ENCODE results near the gene MCAM.

MCAM gene

DNA sequence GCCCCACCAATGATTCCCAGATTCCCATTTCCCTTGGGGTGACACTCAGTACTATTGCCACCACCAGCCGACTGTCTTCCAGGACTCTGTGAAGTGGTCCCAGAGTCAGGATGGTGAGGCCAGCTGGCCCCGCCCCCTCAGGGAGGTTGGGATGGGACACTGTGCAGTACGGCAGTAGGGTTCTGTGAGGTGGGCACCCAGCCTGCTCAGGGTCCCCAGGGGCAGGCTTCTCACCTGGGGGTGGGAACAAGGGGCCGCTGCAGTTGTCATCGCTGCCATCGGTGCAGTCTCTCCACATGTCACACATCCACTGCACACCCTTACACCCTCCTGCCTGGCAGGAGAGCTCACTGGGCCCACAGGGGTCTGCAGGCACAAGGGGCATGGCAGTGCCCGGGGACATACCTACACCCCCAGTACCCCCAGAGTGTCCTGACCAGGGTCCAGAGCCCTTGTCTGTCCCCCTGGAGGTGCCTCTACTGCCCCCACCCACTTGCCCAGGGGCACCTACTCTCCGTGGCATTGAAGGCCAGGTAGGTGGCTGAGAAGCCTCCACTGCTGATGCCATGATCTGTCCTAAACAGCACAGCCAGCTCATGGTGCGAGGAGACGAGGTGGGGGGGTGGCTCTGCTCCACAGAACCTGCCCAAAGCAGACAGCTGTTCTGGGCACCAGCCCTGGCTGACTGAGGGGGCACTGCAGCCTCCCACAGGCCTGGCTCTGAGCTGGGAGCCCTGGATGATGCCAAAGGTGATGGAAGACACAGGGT, 25.6 kb upstream of the MCAM start:
- H3K4me3 Mint-ChIP-seq, result no peak overlapping the region
- TF ChIP-seq, protein P1, sequence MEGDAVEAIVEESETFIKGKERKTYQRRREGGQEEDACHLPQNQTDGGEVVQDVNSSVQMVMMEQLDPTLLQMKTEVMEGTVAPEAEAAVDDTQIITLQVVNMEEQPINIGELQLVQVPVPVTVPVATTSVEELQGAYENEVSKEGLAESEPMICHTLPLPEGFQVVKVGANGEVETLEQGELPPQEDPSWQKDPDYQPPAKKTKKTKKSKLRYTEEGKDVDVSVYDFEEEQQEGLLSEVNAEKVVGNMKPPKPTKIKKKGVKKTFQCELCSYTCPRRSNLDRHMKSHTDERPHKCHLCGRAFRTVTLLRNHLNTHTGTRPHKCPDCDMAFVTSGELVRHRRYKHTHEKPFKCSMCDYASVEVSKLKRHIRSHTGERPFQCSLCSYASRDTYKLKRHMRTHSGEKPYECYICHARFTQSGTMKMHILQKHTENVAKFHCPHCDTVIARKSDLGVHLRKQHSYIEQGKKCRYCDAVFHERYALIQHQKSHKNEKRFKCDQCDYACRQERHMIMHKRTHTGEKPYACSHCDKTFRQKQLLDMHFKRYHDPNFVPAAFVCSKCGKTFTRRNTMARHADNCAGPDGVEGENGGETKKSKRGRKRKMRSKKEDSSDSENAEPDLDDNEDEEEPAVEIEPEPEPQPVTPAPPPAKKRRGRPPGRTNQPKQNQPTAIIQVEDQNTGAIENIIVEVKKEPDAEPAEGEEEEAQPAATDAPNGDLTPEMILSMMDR (IDR thresholded peaks at IDR 0.05), result no peak
- H3K27me3 Mint-ChIP-seq (ENCODE audit: low read depth, poor library complexity), result peaks cover 85% of the 10 kb centered on the region
- H3K9me3 Mint-ChIP-seq, result no peaks in the 10 kb centered on the region
- DNase-seq, result no peak
- peaks cover 25% of the 10 kb centered on the region for H3K4me1 Mint-ChIP-seq
- no peak overlapping the region for H3K27ac Mint-ChIP-seq
- no peaks in the 10 kb centered on the region for H3K36me3 Mint-ChIP-seq (ENCODE audit: low read depth)

DNA sequence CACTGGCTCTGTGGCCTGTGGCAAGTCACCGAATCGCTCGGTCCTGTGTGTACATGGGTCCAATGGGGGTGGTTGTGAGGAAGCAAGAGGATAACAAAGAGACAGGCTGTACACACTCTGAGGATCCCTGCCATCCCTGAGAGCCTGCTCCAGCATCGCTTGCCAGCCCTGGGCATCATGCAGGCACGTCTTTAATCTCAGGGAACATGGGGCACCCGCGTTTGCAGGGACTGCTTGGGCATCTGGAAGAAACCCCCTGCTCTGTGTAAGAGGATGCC, 25.0 kb upstream of the MCAM start:
- Mint-ChIP-seq H3K27me3 (ENCODE audit: low read depth, poor library complexity) (peaks cover 79% of the 10 kb centered on the region), H3K27ac (no peak overlapping the region), H3K36me3 (ENCODE audit: low read depth) (peaks cover under 1% of the 10 kb centered on the region), H3K4me1 (peaks cover 31% of the 10 kb centered on the region), H3K9me3 (no peaks in the 10 kb centered on the region), H3K4me3 (no peak overlapping the region)
- TF ChIP-seq, protein P1 (IDR thresholded peaks at IDR 0.05), result no peak
- no peak for DNase-seq

DNA sequence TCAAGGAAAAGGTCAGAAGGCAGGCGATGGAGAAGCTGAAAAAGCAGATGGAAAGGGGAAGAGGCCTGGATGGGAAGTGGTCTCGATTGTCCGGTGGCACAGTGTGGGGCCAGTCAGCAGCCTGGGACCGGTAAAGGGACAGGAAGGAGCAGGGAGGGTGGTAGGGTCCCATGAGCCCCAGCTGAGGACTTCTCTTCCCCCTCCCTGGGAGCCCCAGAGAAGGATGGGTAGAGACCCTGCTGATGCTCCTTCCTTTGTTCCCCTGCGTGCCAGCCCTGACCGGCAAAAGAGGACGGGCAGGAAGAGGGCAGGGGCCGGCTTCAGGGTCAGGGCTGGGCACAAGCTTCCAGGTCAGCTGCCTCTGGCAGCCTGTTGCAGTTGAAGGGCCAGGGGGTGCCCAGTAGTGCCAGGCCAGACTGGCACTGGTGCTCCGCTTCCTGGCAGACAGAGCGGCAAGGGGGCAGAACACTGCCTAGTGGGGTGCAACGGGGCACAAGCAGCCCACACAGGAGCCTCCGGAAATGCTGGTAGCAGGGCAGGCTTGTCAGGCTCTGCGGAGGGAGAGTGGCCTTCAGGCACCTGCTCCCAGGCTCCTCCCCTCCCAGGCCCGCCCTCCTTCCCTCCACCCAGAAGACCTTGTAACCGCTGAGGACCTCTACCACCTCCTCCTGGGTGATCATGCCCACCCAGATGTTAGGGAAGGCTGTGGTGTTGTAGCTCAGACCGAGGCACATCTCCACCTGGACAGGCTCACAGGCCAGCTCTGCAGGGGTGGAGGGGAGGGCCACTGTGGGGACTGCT, 24.5 kb upstream of the MCAM start:
- Mint-ChIP-seq H3K4me1 (peaks cover 37% of the 10 kb centered on the region), H3K36me3 (ENCODE audit: low read depth) (peaks cover 5% of the 10 kb centered on the region), H3K4me3 (peak overlapping the region; percentile 58), H3K27me3 (ENCODE audit: low read depth, poor library complexity) (peaks cover 74% of the 10 kb centered on the region), H3K9me3 (no peaks in the 10 kb centered on the region), H3K27ac (no peak overlapping the region)
- DNase-seq, result no peak
- TF ChIP-seq, protein P1 (IDR thresholded peaks at IDR 0.05), result no peak

DNA sequence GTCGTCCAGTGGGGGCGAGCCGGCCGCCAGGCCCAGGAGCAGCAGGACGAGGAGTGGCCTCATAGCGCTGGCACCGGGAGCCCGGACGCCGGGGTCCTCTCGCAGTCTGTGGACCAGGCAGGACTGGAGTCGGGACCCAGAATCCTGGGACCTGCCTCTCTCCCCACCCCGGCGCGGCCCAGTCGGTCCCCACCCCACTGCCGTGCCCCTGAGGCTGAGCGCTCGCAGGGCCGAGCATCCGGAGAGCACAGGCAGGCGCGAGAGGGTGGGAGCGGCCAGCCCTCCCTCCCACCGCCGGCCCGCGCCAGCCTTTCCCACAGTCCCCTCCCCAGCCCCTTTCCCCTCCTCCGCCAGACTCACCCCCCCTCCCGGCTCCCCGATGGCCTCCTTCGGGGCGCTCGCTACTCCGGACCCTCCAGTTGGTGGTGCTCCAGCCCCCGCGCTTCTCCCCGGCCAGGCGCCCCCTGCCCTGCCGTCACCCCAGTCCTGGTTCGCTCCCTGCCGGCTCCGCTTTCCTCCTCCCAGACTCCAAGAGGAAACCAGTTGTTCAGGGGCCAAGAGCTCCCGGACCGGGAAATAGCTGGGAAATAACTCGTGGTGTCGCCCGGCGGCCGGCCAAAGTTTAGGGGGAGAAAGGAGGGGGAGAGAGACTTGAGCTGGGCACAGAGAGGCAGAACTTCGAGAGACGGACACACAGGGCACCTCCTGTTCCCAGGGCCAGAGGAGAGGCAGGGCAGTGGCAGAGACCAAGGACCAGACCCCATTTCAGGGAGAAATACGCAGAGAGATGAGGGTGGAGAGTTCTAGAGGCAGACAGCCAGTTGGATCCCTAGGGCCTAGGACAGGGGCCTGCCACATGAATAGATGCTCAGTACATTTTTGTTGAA, 23.6 kb upstream of the MCAM start, which contains the start of gene C1QTNF5:
Gene C1QTNF5, minus strand, starts transcription at position 549 of the 887 bp plus-strand sequence. Its CDS starts 486 bp downstream, at position 63.
- no peak within 1 kb of the TSS for H3K27ac Mint-ChIP-seq

DNA sequence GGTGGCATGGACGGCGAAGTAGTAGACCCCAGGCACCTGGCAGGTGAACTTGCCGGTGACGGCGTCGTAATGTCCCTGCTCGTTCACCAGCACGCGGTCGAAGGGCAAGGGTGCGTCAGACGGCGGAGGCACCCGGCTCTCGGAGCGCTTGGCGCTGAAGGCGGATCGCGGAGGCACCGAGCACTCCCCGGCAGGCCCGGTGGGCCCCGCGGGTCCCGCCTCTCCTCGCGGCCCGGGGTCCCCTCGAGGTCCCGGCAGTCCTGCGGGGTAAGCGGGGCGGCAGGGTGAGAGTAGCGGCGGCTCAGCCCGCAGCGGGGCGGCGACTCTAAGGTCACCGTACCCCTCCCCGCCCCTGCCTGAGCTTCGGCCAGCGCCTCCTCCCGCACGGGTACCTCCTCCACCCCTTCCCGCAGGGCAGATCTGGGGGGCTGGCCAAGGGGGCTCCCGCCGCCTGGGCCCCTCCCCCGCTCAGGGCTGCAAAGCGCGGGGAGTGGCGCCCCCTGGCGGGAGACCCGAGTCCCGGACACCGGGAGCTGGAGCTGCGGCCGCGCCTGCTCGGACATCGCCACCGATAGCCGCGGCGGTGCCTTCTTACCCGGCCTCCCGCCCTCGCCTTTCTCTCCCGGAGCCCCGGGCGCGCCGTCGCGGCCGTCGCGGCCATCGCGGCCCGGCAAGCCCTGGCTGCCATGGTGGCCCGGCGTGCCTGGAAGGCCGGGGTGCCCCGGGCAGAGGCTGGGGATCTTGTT, 22.8 kb upstream of the MCAM start:
- Mint-ChIP-seq H3K27me3 (ENCODE audit: low read depth, poor library complexity) (peaks cover 58% of the 10 kb centered on the region), H3K4me3 (peak overlapping the region; percentile 77), H3K27ac (no peak overlapping the region), H3K4me1 (peaks cover 53% of the 10 kb centered on the region), H3K9me3 (no peaks in the 10 kb centered on the region), H3K36me3 (ENCODE audit: low read depth) (peaks cover 12% of the 10 kb centered on the region)
- TF ChIP-seq, protein P1 (IDR thresholded peaks at IDR 0.05), result peak; percentile 88
- peak; percentile 89 for DNase-seq

More for the DNA sequence above, 23.6 kb upstream of the MCAM start, which contains the start of gene C1QTNF5:
- Mint-ChIP-seq H3K36me3 (ENCODE audit: low read depth) (peaks cover 12% of the 10 kb centered on the region), H3K9me3 (no peaks in the 10 kb centered on the region), H3K4me3 (peak within 1 kb of the TSS; percentile 58), H3K4me1 (peaks cover 45% of the 10 kb centered on the region), H3K27me3 (ENCODE audit: low read depth, poor library complexity) (peaks cover 66% of the 10 kb centered on the region)
- DNase-seq, result peak; percentile 57
- TF ChIP-seq, protein P1 (IDR thresholded peaks at IDR 0.05), result no peak

All from nephron progenitor cell (in vitro differentiated cells).